ENCODE results near the gene LRRD1.

GRCh38 chr7:92228742-92229141 is 49.8 kb upstream of the LRRD1 start:
- TF ChIP-seq EZH2 (IDR thresholded peaks at IDR 0.05; ENCODE audit: insufficient read depth, poor library complexity, severe bottlenecking) (no peak), EZH2phosphoT487 (IDR thresholded peaks at IDR 0.05; ENCODE audit: insufficient read depth, low read depth) (no peak)
